Smooth muscle cell (in vitro differentiated cells): ENCODE data around the gene CD300H. TPM values are rescaled to one million over a fixed set of nuclear protein-coding genes. Genes with fewer than 3 reads are reported as not detected.

Experiments
- DNase-seq: peaks from one replicate; lab custom pipeline; 2025; ENCODE audit not compliant: unreplicated experiment; lab: John Stamatoyannopoulos, UW
- H2AFZ ChIP-seq: fragments of 200-600 bp; sonication (generic); 2 replicates; pipeline ENCODE4 v1.6.0; 2016; ENCODE audit warnings: antibody characterized with exemption, low read depth, mild to moderate bottlenecking
- H3F3A ChIP-seq: fragments of 200-600 bp; sonication (generic); 2 replicates; pipeline ENCODE4 v1.6.0; 2017; ENCODE audit warnings: antibody characterized with exemption, low read depth
- H3K27ac ChIP-seq: fragments of 200-600 bp; sonication (generic); 2 replicates; pipeline ENCODE4 v1.5.1; 2016; ENCODE audit warnings: low read depth, mild to moderate bottlenecking
- H3K27me3 ChIP-seq: fragments of 200-600 bp; sonication (generic); 2 replicates; pipeline ENCODE4 v1.6.1; 2016; ENCODE audit warnings: low read depth, mild to moderate bottlenecking
- H3K36me3 ChIP-seq: fragments of 200-600 bp; sonication (generic); 2 replicates; pipeline ENCODE4 v1.5.1; 2016; ENCODE audit warnings: low read depth
- H3K4me1 ChIP-seq: fragments of 200-600 bp; sonication (generic); 2 replicates; pipeline ENCODE4 v1.5.1; 2016; ENCODE audit warnings: low read depth
- H3K4me2 ChIP-seq: fragments of 200-600 bp; sonication (generic); 2 replicates; pipeline ENCODE4 v1.6.0; 2016; ENCODE audit warnings: mild to moderate bottlenecking
- H3K4me3 ChIP-seq: fragments of 200-600 bp; sonication (generic); 2 replicates; pipeline ENCODE4 v1.5.1; 2016; ENCODE audit warnings: mild to moderate bottlenecking
- H3K79me2 ChIP-seq: fragments of 200-600 bp; sonication (generic); 2 replicates; pipeline ENCODE4 v1.6.0; 2016; ENCODE audit warnings: low read depth, mild to moderate bottlenecking
- H3K9ac ChIP-seq: fragments of 200-600 bp; sonication (generic); 2 replicates; pipeline ENCODE4 v1.6.0; 2016; ENCODE audit warnings: low read depth
- H3K9me3 ChIP-seq: fragments of 200-600 bp; sonication (generic); replicated peaks from 2 replicates; pipeline ENCODE4 v1.5.1; 2016; ENCODE audit warnings: low read depth
- H4K20me1 ChIP-seq: fragments of 200-600 bp; sonication (generic); 2 replicates; pipeline ENCODE4 v1.6.0; 2016; ENCODE audit warnings: low read depth
- CTCF ChIP-seq: fragments of 200-600 bp; sonication (generic); IDR thresholded peaks from 2 replicates; pipeline ENCODE4 v1.5.1; 2017; ENCODE audit warnings: borderline replicate concordance, mild to moderate bottlenecking, antibody characterized with exemption; ENCODE audit not compliant: insufficient read depth, poor library complexity, severe bottlenecking
- WGBS: methylation state at CpG from one replicate; pipeline ENCODE4 v1.1.7; 2016; ENCODE audit warnings: low lambda C conversion rate; 5-methylcytosine and 5-hydroxymethylcytosine counted together
- polyA plus RNA-seq: library from polyadenylated mRNA; unstranded; fragments of >200 nt; fragmentation: Nextera tagmentation; extraction: Ambion mirVana; gene quantifications from 2 replicates; pipeline ENCODE4 v1.2.1, GENCODE V29; 2016
- total RNA-seq: library from RNA; depleted of rRNA; stranded (reverse); fragments of >200 nt; gene quantifications from 2 replicates; pipeline ENCODE4 v1.2.3, GENCODE V29; 2014

The CD300H gene
- total and polyA plus RNA-seq, 2 experiments from 2014 or later: 0.65 TPM; not detected in 1

GRCh38 chr17:74608511-74608910 is 41.2 kb upstream of the CD300H start:
- 92% methylated on average over 3 of the region's 3 CpGs for WGBS
- Histone ChIP-seq H3K4me2 (no peak overlapping the region), H4K20me1 (no peaks in the 10 kb centered on the region), H3K4me1 (no peaks in the 10 kb centered on the region), H2AFZ (no peak overlapping the region), H3K79me2 (no peaks in the 10 kb centered on the region), H3K9ac (no peak overlapping the region), H3F3A (no peaks in the 10 kb centered on the region), H3K36me3 (no peaks in the 10 kb centered on the region), H3K9me3 (no peaks in the 10 kb centered on the region), H3K4me3 (no peak overlapping the region), H3K27me3 (peaks cover 18% of the 10 kb centered on the region), H3K27ac (no peak overlapping the region)
- DNase-seq: no peak
- no peak for TF ChIP-seq CTCF

- Histone ChIP-seq H3K9me3 (no peaks in the 10 kb centered on the region), H3K9ac (no peak overlapping the region), H3K4me2 (no peak overlapping the region), H3K27ac (no peak overlapping the region), H3K79me2 (no peaks in the 10 kb centered on the region), H3K4me3 (no peak overlapping the region), H2AFZ (no peak overlapping the region), H3K27me3 (peaks cover 14% of the 10 kb centered on the region), H3K4me1 (no peaks in the 10 kb centered on the region), H4K20me1 (no peaks in the 10 kb centered on the region), H3K36me3 (no peaks in the 10 kb centered on the region), H3F3A (no peaks in the 10 kb centered on the region)
- WGBS: 74% methylated on average over 1 of the region's 1 CpG
- TF ChIP-seq CTCF: no peak
- no peak for DNase-seq
These were observed 39.9 kb upstream of the CD300H start for GRCh38 chr17:74607221-74607620.

DNA sequence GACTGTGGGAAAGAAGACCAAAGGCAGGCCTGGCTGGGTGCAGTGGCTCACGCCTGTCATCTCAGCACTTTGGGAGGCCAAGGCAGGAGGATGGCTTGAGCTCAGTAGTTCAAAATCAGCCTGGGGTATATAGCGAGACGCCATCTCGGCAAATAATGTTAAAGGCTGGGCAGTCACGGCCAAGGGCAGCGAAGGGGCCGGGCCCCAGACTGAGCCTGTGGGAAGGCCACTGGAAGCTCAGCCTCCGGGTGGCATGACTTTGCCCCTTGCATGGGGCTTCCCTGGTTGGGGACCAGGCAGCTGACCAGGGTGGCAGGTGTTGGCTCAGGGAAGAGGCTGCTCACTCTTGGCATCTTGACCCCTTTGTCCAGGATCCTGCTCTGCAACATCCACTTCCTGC is 38.7 kb upstream of the CD300H start:
- H4K20me1 ChIP-seq: no peaks in the 10 kb centered on the region
- H3K4me1 ChIP-seq: no peaks in the 10 kb centered on the region
- 98% methylated on average over 8 of the region's 8 CpGs for WGBS
- no peak for TF ChIP-seq CTCF
- peaks cover 9% of the 10 kb centered on the region for H3K27me3 ChIP-seq
- H3K4me2 ChIP-seq: no peak overlapping the region
- no peaks in the 10 kb centered on the region for H3F3A ChIP-seq
- H3K79me2 ChIP-seq: no peaks in the 10 kb centered on the region
- no peaks in the 10 kb centered on the region for H3K36me3 ChIP-seq
- H2AFZ ChIP-seq: no peak overlapping the region
- no peak overlapping the region for H3K4me3 ChIP-seq
- no peak for DNase-seq
- no peak overlapping the region for H3K9ac ChIP-seq
- H3K9me3 ChIP-seq: no peaks in the 10 kb centered on the region
- no peak overlapping the region for H3K27ac ChIP-seq

- H3K79me2 ChIP-seq: no peaks in the 10 kb centered on the region
- H3K4me3 ChIP-seq: no peak overlapping the region
- no peaks in the 10 kb centered on the region for H3K36me3 ChIP-seq
- H3K9ac ChIP-seq: no peak overlapping the region
- H3F3A ChIP-seq: no peaks in the 10 kb centered on the region
- H3K9me3 ChIP-seq: no peaks in the 10 kb centered on the region
- H3K4me1 ChIP-seq: no peaks in the 10 kb centered on the region
- DNase-seq: peak; percentile 24
- 40% methylated on average over 10 of the region's 10 CpGs for WGBS
- no peak overlapping the region for H3K4me2 ChIP-seq
- no peak overlapping the region for H2AFZ ChIP-seq
- peaks cover 8% of the 10 kb centered on the region for H3K27me3 ChIP-seq
- no peaks in the 10 kb centered on the region for H4K20me1 ChIP-seq
- no peak overlapping the region for H3K27ac ChIP-seq
- TF ChIP-seq CTCF: no peak
These were observed 38.1 kb upstream of the CD300H start for GRCh38 chr17:74605361-74605760.
